SK-N-MC (cell line): ENCODE results near the gene PYM1.
"Not testable (repeated sequence)": the region's sequence is repeated elsewhere in the genome, so short reads cannot be mapped to it uniquely, and the experiment has no call there.

Source experiments
- DNase-seq: peaks from one replicate; pipeline ENCODE4 v3.0.0-alpha.2; 2011; ENCODE audit warnings: low read depth, low spot score
- H3K27ac ChIP-seq: fragments of 200-600 bp; sonication (generic); 2 replicates; pipeline ENCODE4 v1.5.1; 2016; ENCODE audit warnings: mixed run types
- H3K36me3 ChIP-seq: fragments of 200-600 bp; sonication (generic); 2 replicates; pipeline ENCODE4 v1.6.1; 2017; ENCODE audit warnings: antibody characterized with exemption, low read length, mixed read lengths; ENCODE audit not compliant: insufficient read depth
- H3K4me3 ChIP-seq: fragments of 200-600 bp; sonication (generic); 2 replicates; pipeline ENCODE4 v1.5.1; 2016
- H3K9ac ChIP-seq: fragments of 200-600 bp; sonication (generic); 2 replicates; pipeline ENCODE4 v1.8.0; 2017; ENCODE audit warnings: mixed run types, mixed read lengths; ENCODE audit not compliant: insufficient read length
- H3K9me3 ChIP-seq: fragments of 200-600 bp; sonication (generic); 2 replicates; pipeline ENCODE4 v1.6.1; 2017; ENCODE audit warnings: low read depth, mild to moderate bottlenecking, antibody characterized with exemption, low read length, moderate library complexity, mixed read lengths
- EZH2 ChIP-seq: fragments of 200-600 bp; sonication (generic); IDR thresholded peaks from one replicate; pipeline ENCODE4 v1.6.1; 2017; ENCODE audit warnings: antibody characterized with exemption
- FOXP2 ChIP-seq: optimal IDR thresholded peaks from 2 replicates; pipeline ENCODE3; 2011; ENCODE audit warnings: mild to moderate bottlenecking, moderate library complexity; ENCODE audit not compliant: insufficient read depth; ENCODE audit errors: extremely low read length, control extremely low read depth
- POLR2AphosphoS5 ChIP-seq: IDR thresholded peaks from 2 replicates; pipeline ENCODE4 v1.6.1; 2012; ENCODE audit warnings: mild to moderate bottlenecking, low read depth, low read length, borderline replicate concordance

PYM1 gene

GRCh38 chr12:55865327-55865726 is 62.4 kb downstream of the PYM1 start:
- no peak overlapping the region for H3K4me3 ChIP-seq
- TF ChIP-seq POLR2AphosphoS5, result no peak
- TF ChIP-seq EZH2, result no peak
- no peak for TF ChIP-seq FOXP2
- H3K27ac ChIP-seq, result no peak overlapping the region
- no peaks in the 10 kb centered on the region for H3K36me3 ChIP-seq
- peaks cover 4% of the 10 kb centered on the region; the same call in 1 of the 2 replicates for H3K9me3 ChIP-seq
- no peak overlapping the region for H3K9ac ChIP-seq
- no peak for DNase-seq

GRCh38 chr12:55862931-55863330 is 64.8 kb downstream of the PYM1 start:
- H3K27ac ChIP-seq, H3K4me3 ChIP-seq, H3K9me3 ChIP-seq, H3K36me3 ChIP-seq, H3K9ac ChIP-seq, DNase-seq: not testable (repeated sequence)

GRCh38 chr12:55862286-55862685 is 65.4 kb downstream of the PYM1 start:
- Histone ChIP-seq H3K9me3 (peaks cover 4% of the 10 kb centered on the region; the same call in 1 of the 2 replicates), H3K4me3 (no peak overlapping the region), H3K9ac (no peak overlapping the region), H3K36me3 (no peaks in the 10 kb centered on the region), H3K27ac (no peak overlapping the region)
- no peak for TF ChIP-seq FOXP2
- no peak for TF ChIP-seq POLR2AphosphoS5
- TF ChIP-seq EZH2, result no peak
- no peak for DNase-seq

GRCh38 chr12:55861871-55862270 is 65.8 kb downstream of the PYM1 start:
- Histone ChIP-seq H3K27ac (no peak overlapping the region), H3K4me3 (no peak overlapping the region), H3K9me3 (peaks cover 4% of the 10 kb centered on the region; the same call in 1 of the 2 replicates), H3K36me3 (no peaks in the 10 kb centered on the region), H3K9ac (no peak overlapping the region)
- no peak for DNase-seq
- no peak for TF ChIP-seq POLR2AphosphoS5
- no peak for TF ChIP-seq FOXP2

GRCh38 chr12:55861396-55861795 is 66.3 kb downstream of the PYM1 start:
- no peak overlapping the region for H3K4me3 ChIP-seq
- H3K9me3 ChIP-seq, result peaks cover 4% of the 10 kb centered on the region; the same call in 1 of the 2 replicates
- DNase-seq, result no peak
- H3K27ac ChIP-seq, result no peak overlapping the region
- no peak for TF ChIP-seq FOXP2
- H3K36me3 ChIP-seq, result no peaks in the 10 kb centered on the region
- H3K9ac ChIP-seq, result no peak overlapping the region

GRCh38 chr12:55852740-55853139 is 75.0 kb downstream of the PYM1 start:
- no peaks in the 10 kb centered on the region for H3K9me3 ChIP-seq
- DNase-seq, result no peak
- H3K36me3 ChIP-seq, result no peaks in the 10 kb centered on the region
- no peak for TF ChIP-seq POLR2AphosphoS5
- no peak overlapping the region for H3K27ac ChIP-seq
- no peak overlapping the region for H3K4me3 ChIP-seq
- no peak overlapping the region for H3K9ac ChIP-seq
